ENCODE data around the gene RUBCN.
"Not testable (repeated sequence)": the region's sequence is repeated elsewhere in the genome, so short reads cannot be mapped to it uniquely, and the experiment has no call there.

Gene RUBCN

DNA sequence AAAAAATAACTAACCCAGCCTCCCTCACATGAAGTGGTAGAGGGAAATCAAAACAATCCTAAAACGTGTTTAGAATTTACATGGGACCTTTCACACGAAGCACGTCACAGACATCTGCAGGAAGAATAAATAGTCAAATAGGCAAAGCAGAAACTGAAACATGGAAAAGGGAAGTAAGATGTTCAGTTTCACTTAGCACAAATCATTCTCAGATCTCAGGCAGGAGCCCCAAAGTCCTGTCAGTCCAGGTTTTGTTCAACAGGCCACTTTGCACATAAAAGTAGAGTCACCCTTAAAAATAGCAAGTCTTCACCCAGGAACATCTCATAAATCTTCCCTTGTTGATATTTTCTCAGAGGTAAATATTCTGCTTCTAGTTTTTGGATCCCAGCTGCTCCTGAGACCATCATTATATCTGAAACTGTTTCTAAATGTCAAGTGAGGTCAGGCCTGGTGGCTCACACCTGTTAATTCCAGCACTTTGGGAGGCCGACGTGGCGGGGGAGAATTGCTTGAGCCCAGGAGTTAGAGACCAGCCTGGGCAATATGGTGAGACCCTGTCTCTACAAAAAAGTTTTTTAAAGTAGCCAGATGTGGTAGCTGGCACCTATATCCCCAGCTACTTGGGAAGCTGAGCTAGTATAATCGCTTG lies 1.9 kb downstream of the RUBCN start:
- Histone ChIP-seq H3K9me3 (ENCODE audit: control insufficient read depth, insufficient read depth, low read depth, low read length) (no peaks in the 10 kb centered on the region; the same call in 1 of the 2 replicates), H3K36me3 (ENCODE audit: control insufficient read depth, insufficient read depth, low read length) (no peaks in the 10 kb centered on the region), H3K4me1 (ENCODE audit: control insufficient read depth, insufficient read depth, low read length) (no peaks in the 10 kb centered on the region; the same call in 1 of the 2 replicates), H3K27me3 (ENCODE audit: control insufficient read depth, insufficient read depth, low read length) (no peaks in the 10 kb centered on the region), H3K9ac (ENCODE audit: low read length) (no peak overlapping the region), H3K27ac (ENCODE audit: low read depth, low read length) (no peak overlapping the region), H3K4me3 (ENCODE audit: low read depth, low read length) (no peak overlapping the region)

DNA sequence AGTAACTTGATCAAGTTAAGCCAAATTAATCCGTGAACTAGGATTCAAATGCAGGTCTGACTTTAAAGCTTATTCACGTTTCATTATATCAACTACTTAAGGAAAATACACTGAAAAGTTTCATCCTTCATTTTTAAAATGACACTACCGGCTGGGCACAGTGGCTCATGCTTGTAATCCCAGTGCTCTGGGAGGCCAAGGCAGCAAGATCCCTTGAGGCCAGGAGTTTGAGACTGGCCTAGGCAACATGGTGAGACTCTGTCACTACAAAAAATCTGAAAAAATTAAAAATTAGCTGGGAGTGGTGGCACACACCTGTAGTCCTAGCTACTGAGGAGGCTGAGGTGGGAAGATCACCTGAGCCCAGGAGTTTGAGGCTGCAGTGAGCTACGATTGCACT lies 3.7 kb downstream of the RUBCN start:
- no peaks in the 10 kb centered on the region for H3K36me3 ChIP-seq (ENCODE audit: control insufficient read depth, insufficient read depth, low read length)
- no peak overlapping the region for H3K9ac ChIP-seq (ENCODE audit: low read length)
- H3K27me3 ChIP-seq (ENCODE audit: control insufficient read depth, insufficient read depth, low read length), result no peaks in the 10 kb centered on the region
- no peaks in the 10 kb centered on the region; the same call in 1 of the 2 replicates for H3K4me1 ChIP-seq (ENCODE audit: control insufficient read depth, insufficient read depth, low read length)
- H3K9me3 ChIP-seq (ENCODE audit: control insufficient read depth, insufficient read depth, low read depth, low read length), result no peaks in the 10 kb centered on the region; the same call in 1 of the 2 replicates
- no peak overlapping the region for H3K4me3 ChIP-seq (ENCODE audit: low read depth, low read length)
- no peak overlapping the region for H3K27ac ChIP-seq (ENCODE audit: low read depth, low read length)

DNA sequence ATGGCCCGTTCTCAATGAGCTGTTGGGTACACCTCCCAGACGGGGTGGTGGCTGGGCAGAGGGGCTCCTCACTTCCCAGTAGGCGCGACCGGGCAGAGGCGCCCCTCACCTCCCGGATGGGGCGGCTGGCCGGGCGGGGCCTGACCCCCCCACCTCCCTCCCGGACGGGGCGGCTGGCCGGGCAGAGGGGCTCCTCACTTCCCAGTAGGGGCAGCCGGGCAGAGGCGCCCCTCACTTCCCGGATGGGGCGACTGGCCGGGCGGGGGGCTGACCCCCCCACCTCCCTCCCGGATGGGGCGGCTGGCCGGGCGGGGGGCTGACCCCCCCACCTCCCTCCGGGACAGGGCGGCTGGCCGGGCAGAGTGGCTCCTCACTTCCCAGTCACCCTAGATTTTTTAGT lies 5.2 kb downstream of the RUBCN start:
- not testable (repeated sequence) for H3K4me1 ChIP-seq (ENCODE audit: control insufficient read depth, insufficient read depth, low read length); H3K27me3 ChIP-seq (ENCODE audit: control insufficient read depth, insufficient read depth, low read length); H3K9ac ChIP-seq (ENCODE audit: low read length); H3K27ac ChIP-seq (ENCODE audit: low read depth, low read length); H3K9me3 ChIP-seq (ENCODE audit: control insufficient read depth, insufficient read depth, low read depth, low read length); H3K36me3 ChIP-seq (ENCODE audit: control insufficient read depth, insufficient read depth, low read length); H3K4me3 ChIP-seq (ENCODE audit: low read depth, low read length)

DNA sequence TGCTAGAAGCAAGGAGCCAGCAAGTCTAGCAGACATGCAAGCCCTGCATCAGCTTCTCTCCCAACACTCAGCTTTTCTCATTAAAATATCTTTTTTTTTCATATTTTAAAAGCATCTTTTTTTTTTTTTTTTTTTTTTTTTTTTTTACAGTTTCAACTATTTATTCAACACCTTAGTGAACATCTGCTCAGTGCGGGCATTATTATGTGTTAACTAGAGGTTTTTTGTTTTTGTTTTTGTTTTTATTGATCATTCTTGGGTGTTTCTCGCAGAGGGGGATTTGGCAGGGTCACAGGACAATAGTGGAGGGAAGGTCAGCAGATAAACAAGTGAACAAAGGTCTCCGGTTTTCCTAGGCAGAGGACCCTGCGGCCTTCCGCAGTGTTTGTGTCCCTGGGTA lies 5.9 kb downstream of the RUBCN start:
- not testable (repeated sequence) for H3K9ac ChIP-seq (ENCODE audit: low read length); H3K4me3 ChIP-seq (ENCODE audit: low read depth, low read length); H3K9me3 ChIP-seq (ENCODE audit: control insufficient read depth, insufficient read depth, low read depth, low read length); H3K27me3 ChIP-seq (ENCODE audit: control insufficient read depth, insufficient read depth, low read length); H3K27ac ChIP-seq (ENCODE audit: low read depth, low read length); H3K4me1 ChIP-seq (ENCODE audit: control insufficient read depth, insufficient read depth, low read length); H3K36me3 ChIP-seq (ENCODE audit: control insufficient read depth, insufficient read depth, low read length)

DNA sequence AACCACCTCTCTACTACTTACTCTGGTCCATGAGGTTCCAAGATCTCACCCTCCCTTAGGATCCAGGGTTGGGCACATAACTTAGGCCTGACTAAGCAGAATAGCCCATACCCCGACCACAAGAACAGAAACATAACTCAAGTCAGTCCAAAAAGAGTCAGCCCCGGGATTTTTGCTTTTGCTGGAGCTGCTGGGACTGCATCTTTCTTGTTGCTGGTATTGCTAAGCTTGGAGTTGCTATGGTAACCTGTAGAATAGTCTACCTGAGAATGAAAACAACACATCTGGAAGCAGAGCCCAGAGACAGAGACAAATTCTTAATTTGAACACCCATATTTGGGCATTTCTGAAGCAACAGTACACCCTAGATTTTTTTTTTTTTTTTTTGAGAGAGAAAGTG lies 6.5 kb downstream of the RUBCN start:
- Histone ChIP-seq H3K4me3 (ENCODE audit: low read depth, low read length) (no peak overlapping the region), H3K27me3 (ENCODE audit: control insufficient read depth, insufficient read depth, low read length) (no peaks in the 10 kb centered on the region), H3K36me3 (ENCODE audit: control insufficient read depth, insufficient read depth, low read length) (no peaks in the 10 kb centered on the region), H3K9ac (ENCODE audit: low read length) (no peak overlapping the region), H3K9me3 (ENCODE audit: control insufficient read depth, insufficient read depth, low read depth, low read length) (no peaks in the 10 kb centered on the region; the same call in 1 of the 2 replicates), H3K27ac (ENCODE audit: low read depth, low read length) (no peak overlapping the region), H3K4me1 (ENCODE audit: control insufficient read depth, insufficient read depth, low read length) (no peaks in the 10 kb centered on the region)

DNA sequence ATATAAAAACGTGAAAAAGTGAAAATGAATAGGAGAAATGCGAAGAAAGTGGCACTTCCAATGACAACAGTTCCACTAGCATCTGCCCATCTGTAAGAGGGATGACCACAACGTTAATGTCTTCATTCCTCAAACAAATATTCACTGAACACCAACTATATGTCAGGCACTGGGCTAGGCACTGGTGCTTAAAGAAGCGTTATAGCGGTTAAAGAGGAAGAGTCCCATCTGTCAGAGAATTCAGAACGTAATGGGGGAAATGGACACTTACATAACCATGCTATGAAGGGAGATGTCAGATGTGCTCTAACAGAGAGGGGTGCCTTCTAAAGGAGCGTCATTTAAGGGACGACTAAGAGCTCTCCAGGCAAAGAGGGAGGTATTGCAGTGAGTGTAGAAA lies 8.2 kb downstream of the RUBCN start:
- Histone ChIP-seq H3K27ac (ENCODE audit: low read depth, low read length) (no peak overlapping the region), H3K9ac (ENCODE audit: low read length) (no peak overlapping the region), H3K4me1 (ENCODE audit: control insufficient read depth, insufficient read depth, low read length) (no peaks in the 10 kb centered on the region)

DNA sequence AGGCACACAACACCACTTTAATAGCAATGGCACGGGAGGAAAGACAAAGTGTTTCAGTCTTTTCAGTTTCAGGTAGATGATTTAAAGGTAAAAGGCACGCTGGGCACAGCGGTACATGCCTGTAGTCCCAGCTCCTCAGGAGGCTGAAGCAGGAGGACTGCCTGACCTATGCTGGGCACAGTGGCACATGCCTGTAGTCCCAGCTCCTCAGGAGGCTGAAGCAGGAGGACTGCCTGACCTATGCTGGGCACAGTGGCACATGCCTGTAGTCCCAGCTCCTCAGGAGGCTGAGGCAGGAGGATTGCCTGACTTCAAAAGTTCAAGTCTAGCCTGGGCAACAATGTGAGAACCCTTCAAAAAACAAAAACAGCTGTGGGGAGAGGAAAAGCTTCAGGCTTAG lies 8.8 kb downstream of the RUBCN start:
- not testable (repeated sequence) for H3K27ac ChIP-seq (ENCODE audit: low read depth, low read length); H3K4me1 ChIP-seq (ENCODE audit: control insufficient read depth, insufficient read depth, low read length); H3K36me3 ChIP-seq (ENCODE audit: control insufficient read depth, insufficient read depth, low read length); H3K9ac ChIP-seq (ENCODE audit: low read length); H3K4me3 ChIP-seq (ENCODE audit: low read depth, low read length); H3K27me3 ChIP-seq (ENCODE audit: control insufficient read depth, insufficient read depth, low read length); H3K9me3 ChIP-seq (ENCODE audit: control insufficient read depth, insufficient read depth, low read depth, low read length)

More for the DNA sequence above, 8.2 kb downstream of the RUBCN start:
- no peaks in the 10 kb centered on the region; the same call in 1 of the 2 replicates for H3K9me3 ChIP-seq (ENCODE audit: control insufficient read depth, insufficient read depth, low read depth, low read length)
- no peaks in the 10 kb centered on the region for H3K36me3 ChIP-seq (ENCODE audit: control insufficient read depth, insufficient read depth, low read length)
- H3K27me3 ChIP-seq (ENCODE audit: control insufficient read depth, insufficient read depth, low read length), result no peaks in the 10 kb centered on the region
- no peak overlapping the region for H3K4me3 ChIP-seq (ENCODE audit: low read depth, low read length)

DNA sequence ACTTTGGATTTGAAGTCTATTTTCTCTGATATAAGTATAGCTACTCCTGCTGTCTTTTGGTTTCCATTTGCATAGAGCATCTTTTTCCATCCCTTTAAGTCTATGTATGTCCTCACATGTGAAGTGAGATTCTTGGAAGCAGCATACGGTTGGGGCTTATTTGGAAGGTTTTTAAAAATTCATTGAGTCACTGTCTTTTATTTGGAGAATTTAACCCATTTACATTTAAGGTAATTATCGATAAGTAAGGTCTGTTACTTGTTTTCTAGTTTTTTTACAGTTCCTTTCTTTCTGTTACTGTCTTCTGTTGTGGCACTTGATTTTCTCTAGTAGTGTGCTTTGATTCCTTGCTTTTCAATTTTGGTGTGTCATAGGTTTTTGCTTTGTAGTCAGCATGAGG lies 14.0 kb downstream of the RUBCN start:
- peaks cover 3% of the 10 kb centered on the region; the same call in 1 of the 2 replicates for H3K9me3 ChIP-seq (ENCODE audit: control insufficient read depth, insufficient read depth, low read depth, low read length)
- no peak overlapping the region for H3K27ac ChIP-seq (ENCODE audit: low read depth, low read length)
- H3K4me1 ChIP-seq (ENCODE audit: control insufficient read depth, insufficient read depth, low read length), result no peaks in the 10 kb centered on the region
- no peaks in the 10 kb centered on the region for H3K27me3 ChIP-seq (ENCODE audit: control insufficient read depth, insufficient read depth, low read length)
- no peak overlapping the region for H3K4me3 ChIP-seq (ENCODE audit: low read depth, low read length)
- H3K36me3 ChIP-seq (ENCODE audit: control insufficient read depth, insufficient read depth, low read length), result no peaks in the 10 kb centered on the region
- no peak overlapping the region for H3K9ac ChIP-seq (ENCODE audit: low read length)

DNA sequence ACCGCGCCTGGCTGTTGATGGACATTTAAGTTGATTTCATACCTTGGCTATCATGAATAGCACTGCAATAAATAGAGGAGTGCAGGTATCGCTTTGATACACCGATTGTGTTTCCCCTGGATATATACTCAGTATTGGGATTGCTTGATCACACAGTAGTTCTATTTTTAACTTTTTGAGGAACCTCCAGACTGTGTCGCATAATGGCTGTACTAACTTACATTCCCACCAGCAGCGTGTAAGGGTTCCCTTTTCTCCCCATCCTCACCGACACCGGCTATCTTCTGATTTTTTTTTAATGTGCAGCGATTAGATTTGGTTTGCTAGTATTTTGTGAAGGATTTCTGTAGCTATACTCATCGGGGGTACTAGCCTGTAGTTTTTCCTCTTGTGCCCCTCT lies 16.0 kb downstream of the RUBCN start:
- H3K9me3 ChIP-seq (ENCODE audit: control insufficient read depth, insufficient read depth, low read depth, low read length), result peaks cover 3% of the 10 kb centered on the region; the same call in 1 of the 2 replicates
- peaks cover 2% of the 10 kb centered on the region; the same call in 1 of the 2 replicates for H3K36me3 ChIP-seq (ENCODE audit: control insufficient read depth, insufficient read depth, low read length)
- H3K27me3 ChIP-seq (ENCODE audit: control insufficient read depth, insufficient read depth, low read length), result no peaks in the 10 kb centered on the region
- no peaks in the 10 kb centered on the region for H3K4me1 ChIP-seq (ENCODE audit: control insufficient read depth, insufficient read depth, low read length)
- no peak overlapping the region for H3K27ac ChIP-seq (ENCODE audit: low read depth, low read length)
- no peak overlapping the region for H3K4me3 ChIP-seq (ENCODE audit: low read depth, low read length)
- H3K9ac ChIP-seq (ENCODE audit: low read length), result no peak overlapping the region

DNA sequence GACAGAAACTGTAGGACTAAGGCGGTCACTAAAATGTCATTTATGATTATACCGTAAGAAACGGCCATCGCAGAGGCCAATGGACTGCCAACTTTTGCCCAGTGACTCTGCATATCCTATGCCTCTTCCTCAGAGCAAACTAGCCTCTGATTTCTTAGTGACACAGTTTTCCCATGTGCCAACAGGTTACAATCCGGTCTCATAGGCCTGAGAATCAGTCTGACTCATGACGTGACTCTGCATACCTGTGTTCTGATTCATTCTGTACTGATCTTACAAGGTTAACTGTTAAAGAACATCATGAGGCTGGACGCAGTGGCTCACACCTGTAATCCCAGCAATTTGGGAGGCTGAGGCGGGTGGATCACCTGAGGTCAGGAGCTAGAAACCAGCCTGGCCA lies 17.8 kb downstream of the RUBCN start:
- Histone ChIP-seq H3K36me3 (ENCODE audit: control insufficient read depth, insufficient read depth, low read length) (peaks cover 2% of the 10 kb centered on the region; the same call in 1 of the 2 replicates), H3K27me3 (ENCODE audit: control insufficient read depth, insufficient read depth, low read length) (no peaks in the 10 kb centered on the region), H3K4me1 (ENCODE audit: control insufficient read depth, insufficient read depth, low read length) (no peaks in the 10 kb centered on the region), H3K4me3 (ENCODE audit: low read depth, low read length) (no peak overlapping the region), H3K9ac (ENCODE audit: low read length) (no peak overlapping the region), H3K9me3 (ENCODE audit: control insufficient read depth, insufficient read depth, low read depth, low read length) (peaks cover 3% of the 10 kb centered on the region; the same call in 1 of the 2 replicates), H3K27ac (ENCODE audit: low read depth, low read length) (no peak overlapping the region)

DNA sequence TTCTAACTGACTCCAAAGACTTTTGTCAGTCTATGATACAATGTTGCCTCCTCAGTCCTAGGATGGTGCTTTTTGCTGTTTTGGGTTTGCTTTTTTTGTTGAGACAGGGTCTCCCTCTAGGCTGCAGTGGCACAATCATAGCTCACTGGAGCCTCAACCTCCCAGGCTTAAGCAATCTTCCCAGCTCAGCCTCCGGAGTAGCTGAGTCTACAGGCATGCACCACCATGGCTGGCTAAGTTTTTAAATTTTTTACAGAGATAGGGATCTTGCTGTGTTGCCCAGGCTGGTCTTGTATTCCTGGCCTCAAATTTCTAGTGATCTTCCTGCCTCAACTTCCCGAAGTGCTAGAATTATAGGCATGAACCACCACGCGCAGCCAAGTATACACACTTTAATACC lies 22.5 kb downstream of the RUBCN start:
- no peak overlapping the region for H3K4me3 ChIP-seq (ENCODE audit: low read depth, low read length)
- H3K9ac ChIP-seq (ENCODE audit: low read length), result no peak overlapping the region
- H3K27ac ChIP-seq (ENCODE audit: low read depth, low read length), result no peak overlapping the region
- peaks cover 12% of the 10 kb centered on the region; the same call in 1 of the 2 replicates for H3K4me1 ChIP-seq (ENCODE audit: control insufficient read depth, insufficient read depth, low read length)
- H3K36me3 ChIP-seq (ENCODE audit: control insufficient read depth, insufficient read depth, low read length), result peaks cover 2% of the 10 kb centered on the region; the same call in 1 of the 2 replicates
- no peaks in the 10 kb centered on the region for H3K9me3 ChIP-seq (ENCODE audit: control insufficient read depth, insufficient read depth, low read depth, low read length)
- H3K27me3 ChIP-seq (ENCODE audit: control insufficient read depth, insufficient read depth, low read length), result no peaks in the 10 kb centered on the region

Measured in HUES6 (cell line).